B cell (primary cell): ENCODE results near the gene ATXN2. TPM values are rescaled to one million over a fixed set of nuclear protein-coding genes. Genes with fewer than 3 reads are reported as not detected.

Source experiments
- ATAC-seq: fragments of 200-7000 bp; cut with Tn5 transposase; one replicate; pipeline ENCODE4 v1.10.0; 2021; ENCODE audit warnings: low read depth, mild to moderate bottlenecking, moderate number of reproducible peaks, moderate library complexity
- CTCF ChIA-PET: fragments of 350-600 bp; sonication (Branson Sonifier 250); formaldehyde crosslinking; loops from one replicate; lab custom pipeline; 2021; ENCODE audit warnings: antibody characterized with exemption, inconsistent platforms; lab: Charles Lee
- POLR2A ChIA-PET: fragments of 350-600 bp; sonication (Branson Sonifier 250); formaldehyde crosslinking; loops from one replicate; lab custom pipeline; 2021; ENCODE audit warnings: antibody characterized with exemption; lab: Charles Lee
- DNase-seq: peaks from one replicate; pipeline ENCODE4 v3.0.0; 2013
- H2AFZ ChIP-seq: 2 replicates; pipeline ENCODE4 v1.6.1; 2012; ENCODE audit warnings: mild to moderate bottlenecking, low read depth, low read length; ENCODE audit not compliant: insufficient read depth, poor library complexity, severe bottlenecking
- H3K27ac ChIP-seq, 2 donors: 1 replicate in 1 of 2; 2 replicates in 1 of 2; pipeline ENCODE4 v1.5.1; 2012 to 2013; ENCODE audit warnings: low read length in 2 of 2, mild to moderate bottlenecking in 2 of 2, moderate library complexity in 1 of 2
- H3K27me3 ChIP-seq, 4 experiments: fragments of 200-600 bp in 1 of 4; sonication (generic) in 1 of 4; replicated peaks in 1 of 4; 1 replicate in 2 of 4; 2 replicates in 2 of 4; pipeline versions ENCODE4 v1.6.1 to v1.7.0; 2013 to 2016; ENCODE audit warnings: low read length in 3 of 4, mild to moderate bottlenecking in 2 of 4, mixed read lengths in 1 of 4, moderate library complexity in 1 of 4; ENCODE audit not compliant: insufficient read depth in 4 of 4, control insufficient read depth in 3 of 4; ENCODE audit errors: control extremely low read depth in 1 of 4
- H3K36me3 ChIP-seq, 2 experiments: replicated peaks in 1 of 2; 1 replicate in 1 of 2; 2 replicates in 1 of 2; pipeline versions ENCODE4 v1.6.1 to v1.7.1; 2013; ENCODE audit warnings: low read length in 1 of 2; ENCODE audit not compliant: insufficient read depth in 2 of 2, control insufficient read depth in 1 of 2; ENCODE audit errors: control extremely low read depth in 1 of 2, extremely low read depth in 1 of 2
- H3K4me1 ChIP-seq, 2 donors: fragments of 200-600 bp in 1 of 2; sonication (generic) in 1 of 2; 1 replicate in 1 of 2; 2 replicates in 1 of 2; pipeline versions ENCODE4 v1.5.1 to v1.6.1; 2013 to 2017; ENCODE audit warnings: low read length in 2 of 2; ENCODE audit not compliant: control insufficient read depth in 2 of 2, insufficient read depth in 2 of 2
- H3K4me2 ChIP-seq: replicated peaks from 2 replicates; pipeline ENCODE3; 2012; ENCODE audit warnings: mild to moderate bottlenecking, low read depth, low read length; ENCODE audit not compliant: poor library complexity, severe bottlenecking
- H3K4me3 ChIP-seq, 5 experiments: fragments of 200-600 bp in 1 of 5; sonication (generic) in 1 of 5; 1 replicate in 3 of 5; 2 replicates in 2 of 5; pipeline versions ENCODE4 v1.5.1 to v1.7.0; 2011 to 2016; ENCODE audit warnings: low read length in 4 of 5, mild to moderate bottlenecking in 4 of 5, low read depth in 2 of 5, control low read depth in 1 of 5, moderate library complexity in 1 of 5; ENCODE audit not compliant: insufficient read depth in 1 of 5; ENCODE audit errors: control extremely low read depth in 1 of 5, extremely low read depth in 1 of 5
- H3K79me2 ChIP-seq: fragments of 200-600 bp; sonication (generic); one replicate; pipeline ENCODE4 v1.6.0; 2016; ENCODE audit warnings: low read length; ENCODE audit not compliant: control insufficient read depth, insufficient read depth
- H3K9ac ChIP-seq: fragments of 200-600 bp; sonication (generic); 2 replicates; pipeline ENCODE4 v1.6.1; 2017; ENCODE audit warnings: mild to moderate bottlenecking, low read length, moderate library complexity
- H3K9me3 ChIP-seq, 3 donors: one replicate each; pipeline versions ENCODE4 v1.6.1 to v1.7.1; 2013; ENCODE audit warnings: low read length in 2 of 3; ENCODE audit not compliant: control insufficient read depth in 2 of 3, insufficient read depth in 1 of 3; ENCODE audit errors: control extremely low read depth in 1 of 3
- H4K20me1 ChIP-seq: 2 replicates; pipeline ENCODE4 v1.6.0; 2012; ENCODE audit warnings: mild to moderate bottlenecking, low read length; ENCODE audit not compliant: insufficient read depth, control insufficient read depth, poor library complexity, severe bottlenecking
- H3K27ac Mint-ChIP-seq: one replicate; pipeline ENCODE4 v1.8.0; 2021; ENCODE audit warnings: mixed read lengths
- H3K27me3 Mint-ChIP-seq: one replicate; pipeline ENCODE4 v1.8.0; 2021; ENCODE audit warnings: mixed read lengths
- H3K4me1 Mint-ChIP-seq: one replicate; pipeline ENCODE4 v1.8.0; 2021; ENCODE audit warnings: mixed read lengths
- H3K4me3 Mint-ChIP-seq: one replicate; pipeline ENCODE4 v1.8.0; 2021; ENCODE audit warnings: mixed read lengths
- H3K9me3 Mint-ChIP-seq: one replicate; pipeline ENCODE4 v1.8.0; 2022; ENCODE audit warnings: mixed read lengths; ENCODE audit not compliant: insufficient read depth
- CTCF ChIP-seq: fragments of 200-600 bp; IDR thresholded peaks from one replicate; pipeline ENCODE4 v1.8.0; 2022; ENCODE audit warnings: antibody characterized with exemption, mild to moderate bottlenecking
- EZH2 ChIP-seq: IDR thresholded peaks from 2 replicates; pipeline ENCODE4 v1.6.1; 2012; ENCODE audit warnings: borderline replicate concordance, low read depth, mild to moderate bottlenecking, moderate library complexity, low read length; ENCODE audit not compliant: insufficient read depth, poor library complexity, severe bottlenecking
- WGBS: methylation state at CpG from one replicate; pipeline ENCODE4 v1.1.5; 2013; ENCODE audit warnings: missing lambda C conversion rate; ENCODE audit not compliant: insufficient coverage; 5-methylcytosine and 5-hydroxymethylcytosine counted together
- intact Hi-C: fragments of 100-400 bp; cut with micrococcal nuclease; formaldehyde crosslinking; loops from one replicate; pipeline ENCODE4 v1.10.0; 2022
- polyA plus RNA-seq: library from polyadenylated mRNA; depleted of rRNA; stranded (reverse); fragments of >200 nt; gene quantifications from 2 replicates; pipeline ENCODE4 v1.2.3, GENCODE V29; 2012
- total RNA-seq, 2 donors: library from RNA; stranded (reverse); fragments of 120-200 nt in 1 of 2; gene quantifications; 1 replicate in 1 of 2; 2 replicates in 1 of 2; pipeline versions ENCODE4 v1.2.3 to v1.2.4, GENCODE V29; 2013 to 2022

The ATXN2 gene
- total and polyA plus RNA-seq, 2 donors (not counting 1 experiment from before 2014, with no cell fraction given), result 28.2 to 83.8 TPM

DNA sequence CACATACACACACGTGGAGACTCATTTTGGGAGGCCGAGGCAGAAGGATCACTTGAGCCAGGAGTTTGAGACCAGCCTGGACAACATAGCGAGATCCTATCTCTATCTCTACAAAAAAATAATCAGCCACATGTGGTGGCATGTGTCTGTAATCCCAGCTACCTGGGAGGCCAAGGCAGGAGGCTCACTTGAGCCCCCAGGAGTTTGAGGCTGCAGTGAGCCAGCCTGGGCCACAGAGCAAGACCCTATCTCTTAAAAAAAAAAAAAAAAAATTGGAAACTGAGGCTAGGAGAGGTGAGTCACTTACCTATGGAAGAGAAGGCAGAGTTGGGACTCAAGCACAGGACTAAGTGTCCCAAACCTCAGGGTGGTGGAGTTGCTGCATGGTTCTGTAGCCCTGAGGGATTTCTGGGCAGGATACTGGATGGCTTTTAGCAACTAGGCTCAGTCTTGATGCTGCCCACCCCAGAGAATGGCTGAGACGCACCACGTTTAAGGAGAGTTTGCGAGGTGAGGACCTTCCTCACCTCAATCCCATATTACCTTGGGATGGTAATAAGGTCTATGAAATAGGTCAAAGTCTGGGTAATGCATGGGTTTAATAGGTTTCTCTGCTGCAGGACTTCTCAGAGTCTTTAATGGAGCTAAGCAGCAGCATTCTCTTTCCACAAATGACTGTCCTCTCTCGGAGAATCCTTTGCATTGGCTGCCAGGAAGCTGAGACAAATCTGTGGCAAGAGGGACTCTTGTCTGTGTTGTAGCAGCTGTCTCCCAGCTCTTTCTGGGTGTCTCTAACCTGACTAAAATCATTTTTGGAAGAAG, 157.8 kb downstream of the ATXN2 start:
- no peak overlapping the region for H3K4me3 ChIP-seq
- H3K27me3 Mint-ChIP-seq, result no peaks in the 10 kb centered on the region
- no peaks in the 10 kb centered on the region for H3K27me3 ChIP-seq
- DNase-seq (no peak), ATAC-seq (no peak)
- H3K4me1 Mint-ChIP-seq, result peaks cover 83% of the 10 kb centered on the region
- no peak overlapping the region for H3K4me2 ChIP-seq
- H3K27ac ChIP-seq, result no peak overlapping the region
- H3K4me1 ChIP-seq, result peaks cover 59 to 93% of the 10 kb centered on the region in 2 donors
- intact Hi-C loops, result no loop called here
- no peak overlapping the region for H3K27ac Mint-ChIP-seq
- TF ChIP-seq EZH2, result no peak
- TF ChIP-seq CTCF, result no peak
- CTCF ChIA-PET, result interaction anchor here (1.1 to 42.0 kb wide), 4 partner anchors 10 to 38 kb away, joined by 3 to 1472 read pairs (median 24); partner anchors contain the start of gene SH2B3
- no peak overlapping the region for H2AFZ ChIP-seq
- H4K20me1 ChIP-seq, result peaks cover 76% of the 10 kb centered on the region
- no peak overlapping the region for H3K9ac ChIP-seq
- peaks cover 95% of the 10 kb centered on the region for H3K79me2 ChIP-seq
- 90% methylated on average over 3 of the region's 7 CpGs for WGBS
- H3K9me3 ChIP-seq, result no peaks in the 10 kb centered on the region
- POLR2A ChIA-PET, result interaction anchor here (0.6 to 0.7 kb wide), 2 partner anchors 39 to 43 kb away, joined by 4 read pairs; no protein-coding TSS in a partner anchor
- H3K4me3 Mint-ChIP-seq, result no peak overlapping the region
- H3K9me3 Mint-ChIP-seq, result no peaks in the 10 kb centered on the region
- H3K36me3 ChIP-seq, result peaks cover 0 to 27% of the 10 kb centered on the region in 2 experiments

DNA sequence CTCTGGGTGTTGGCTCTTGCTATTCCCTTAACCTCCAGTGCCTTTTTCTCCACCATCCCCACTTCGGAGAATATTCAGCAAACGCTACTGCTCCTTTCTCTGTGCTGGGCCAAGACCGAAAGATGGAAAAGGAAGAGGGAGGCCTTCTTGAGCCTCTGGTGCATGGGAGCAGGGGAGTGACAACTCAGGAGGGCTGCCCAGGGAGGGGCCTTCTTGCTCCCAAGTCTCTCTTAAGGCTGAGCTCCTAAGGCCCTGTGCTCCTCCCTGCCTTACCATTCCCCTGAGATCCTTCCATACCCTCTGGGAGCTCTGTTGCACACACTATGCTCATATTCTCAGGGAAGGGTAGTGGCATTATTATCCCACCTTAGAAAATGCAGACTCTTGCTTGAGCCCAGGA, 158.5 kb downstream of the ATXN2 start:
- H3K9me3 ChIP-seq, result no peaks in the 10 kb centered on the region
- H3K4me3 Mint-ChIP-seq, result no peak overlapping the region
- DNase-seq (no peak), ATAC-seq (no peak)
- H3K4me3 ChIP-seq, result no peak overlapping the region
- WGBS, result no CpG with 5 or more reads among the region's 3 CpGs
- no peak overlapping the region for H3K27ac ChIP-seq
- TF ChIP-seq EZH2 (no peak), CTCF (no peak)
- no peaks in the 10 kb centered on the region for H3K27me3 Mint-ChIP-seq
- peaks cover 59 to 93% of the 10 kb centered on the region in 2 donors for H3K4me1 ChIP-seq
- peaks cover 95% of the 10 kb centered on the region for H3K79me2 ChIP-seq
- intact Hi-C loops, result no loop called here
- H3K9me3 Mint-ChIP-seq, result no peaks in the 10 kb centered on the region
- H4K20me1 ChIP-seq, result peaks cover 76% of the 10 kb centered on the region
- no peak overlapping the region for H3K27ac Mint-ChIP-seq
- POLR2A ChIA-PET, result interaction anchor here (0.7 kb wide), 1 partner anchor 42 kb away, joined by 4 read pairs; no protein-coding TSS in a partner anchor
- no peaks in the 10 kb centered on the region for H3K27me3 ChIP-seq
- CTCF ChIA-PET, result interaction anchor here (1.1 to 42.0 kb wide), 3 partner anchors 11 to 37 kb away, joined by 3 to 1472 read pairs (median 30); partner anchors contain the start of gene SH2B3
- H2AFZ ChIP-seq, result no peak overlapping the region
- H3K4me2 ChIP-seq, result no peak overlapping the region
- H3K9ac ChIP-seq, result no peak overlapping the region
- peaks cover 83% of the 10 kb centered on the region for H3K4me1 Mint-ChIP-seq
- H3K36me3 ChIP-seq, result peaks cover 0 to 22% of the 10 kb centered on the region in 2 experiments
